Esophagus squamous epithelium (tissue), 4 donors: ENCODE measurements around the gene RPH3AL.

Source experiments
- POLR2A ChIP-seq, 4 donors: fragments of 450-650 bp; IDR thresholded peaks; one replicate each; pipeline ENCODE4 v1.6.1; 2017; ENCODE audit warnings: antibody characterized with exemption in 4 of 4, mild to moderate bottlenecking in 4 of 4, moderate library complexity in 3 of 4
- TF ChIP-seq, protein P1 (sequence below), 6 experiments: fragments of 450-650 bp in 4 of 6; fragments of 200-600 bp in 2 of 6; sonication (generic) in 2 of 6; IDR thresholded peaks; one replicate each; pipeline ENCODE4 v1.5.1; 2016 to 2019; ENCODE audit warnings: antibody characterized with exemption in 6 of 6, mild to moderate bottlenecking in 4 of 6, moderate library complexity in 4 of 6

DNA sequence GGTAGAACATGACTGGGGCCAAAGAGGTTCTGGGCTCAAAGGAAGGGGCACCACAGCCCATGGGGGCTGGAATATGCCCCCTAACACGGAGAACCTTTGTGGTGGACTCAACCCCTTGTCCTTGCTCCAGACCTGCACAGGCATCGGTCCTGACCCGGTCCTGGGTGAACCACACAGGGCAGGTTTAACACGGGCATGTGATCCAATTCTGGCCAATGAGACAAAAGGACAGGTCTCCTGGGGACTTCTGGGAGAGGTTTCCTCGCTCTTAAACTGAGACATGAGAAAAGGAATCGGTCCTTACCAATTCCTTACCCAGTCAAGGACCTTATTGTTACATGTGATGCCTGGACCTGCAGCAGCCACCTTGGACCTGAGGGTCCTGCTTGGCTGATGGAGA lies 174.8 kb downstream of the RPH3AL start:
- no peak for TF ChIP-seq POLR2A (IDR thresholded peaks at IDR 0.05)
- TF ChIP-seq, protein P1, sequence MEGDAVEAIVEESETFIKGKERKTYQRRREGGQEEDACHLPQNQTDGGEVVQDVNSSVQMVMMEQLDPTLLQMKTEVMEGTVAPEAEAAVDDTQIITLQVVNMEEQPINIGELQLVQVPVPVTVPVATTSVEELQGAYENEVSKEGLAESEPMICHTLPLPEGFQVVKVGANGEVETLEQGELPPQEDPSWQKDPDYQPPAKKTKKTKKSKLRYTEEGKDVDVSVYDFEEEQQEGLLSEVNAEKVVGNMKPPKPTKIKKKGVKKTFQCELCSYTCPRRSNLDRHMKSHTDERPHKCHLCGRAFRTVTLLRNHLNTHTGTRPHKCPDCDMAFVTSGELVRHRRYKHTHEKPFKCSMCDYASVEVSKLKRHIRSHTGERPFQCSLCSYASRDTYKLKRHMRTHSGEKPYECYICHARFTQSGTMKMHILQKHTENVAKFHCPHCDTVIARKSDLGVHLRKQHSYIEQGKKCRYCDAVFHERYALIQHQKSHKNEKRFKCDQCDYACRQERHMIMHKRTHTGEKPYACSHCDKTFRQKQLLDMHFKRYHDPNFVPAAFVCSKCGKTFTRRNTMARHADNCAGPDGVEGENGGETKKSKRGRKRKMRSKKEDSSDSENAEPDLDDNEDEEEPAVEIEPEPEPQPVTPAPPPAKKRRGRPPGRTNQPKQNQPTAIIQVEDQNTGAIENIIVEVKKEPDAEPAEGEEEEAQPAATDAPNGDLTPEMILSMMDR (IDR thresholded peaks at IDR 0.05): no peak
